ENCODE data around the gene FBN1.

DNA sequence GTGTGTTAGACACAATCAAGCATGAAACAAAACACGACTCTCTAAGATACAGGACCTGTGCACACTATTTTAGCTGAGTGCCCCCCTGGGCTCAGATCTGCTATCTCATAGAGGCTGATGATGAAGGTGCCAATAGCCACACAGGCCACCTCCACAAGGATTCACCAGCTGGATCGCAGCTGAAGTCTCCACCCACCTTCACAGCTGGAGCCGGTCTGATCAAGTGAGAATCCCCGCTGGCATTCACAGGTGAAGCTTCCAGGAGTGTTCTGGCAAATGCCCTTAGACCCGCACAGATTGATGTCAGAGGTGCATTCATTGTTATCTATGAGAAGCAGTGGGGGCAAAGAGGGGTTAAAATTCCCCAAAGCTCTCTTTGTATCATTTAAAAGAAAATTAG is 224.1 kb downstream of the FBN1 start:
- TF ChIP-seq CTCF (IDR thresholded peaks at IDR 0.05) (no peak), POLR2A (IDR thresholded peaks at IDR 0.05) (no peak)

Measured in thyroid gland (tissue), 4 donors.